Caki2 (cell line): ENCODE results near the gene SLC7A11. TPM values are rescaled to one million over a fixed set of nuclear protein-coding genes. Genes with fewer than 3 reads are reported as not detected.
A peak's percentile ranks its signal among the peaks of the same experiment; 100 is the strongest.
"Not testable (repeated sequence)": the region's sequence is repeated elsewhere in the genome, so short reads cannot be mapped to it uniquely, and the experiment has no call there.

Experiments
- DNase-seq: peaks from one replicate; pipeline ENCODE4 v3.0.0-alpha.2; 2015; ENCODE audit warnings: low read depth
- in situ Hi-C: cut with HindIII; loops from 2 replicates; pipeline ENCODE4 v1.10.0; 2016; ENCODE audit warnings: low sequenced_read_pairs, low pct_unique_long_range_greater_than_20kb, mixed read lengths
- total RNA-seq: library from RNA; depleted of rRNA; stranded (reverse); fragments of >200 nt; shearing (Covaris generic); gene quantifications from 2 replicates; pipeline ENCODE4 v1.2.3, GENCODE V29; 2014; ENCODE audit warnings: low replicate concordance

SLC7A11 gene
- total RNA-seq, 1 experiment from 2014 or later, result 55.9 TPM

DNA sequence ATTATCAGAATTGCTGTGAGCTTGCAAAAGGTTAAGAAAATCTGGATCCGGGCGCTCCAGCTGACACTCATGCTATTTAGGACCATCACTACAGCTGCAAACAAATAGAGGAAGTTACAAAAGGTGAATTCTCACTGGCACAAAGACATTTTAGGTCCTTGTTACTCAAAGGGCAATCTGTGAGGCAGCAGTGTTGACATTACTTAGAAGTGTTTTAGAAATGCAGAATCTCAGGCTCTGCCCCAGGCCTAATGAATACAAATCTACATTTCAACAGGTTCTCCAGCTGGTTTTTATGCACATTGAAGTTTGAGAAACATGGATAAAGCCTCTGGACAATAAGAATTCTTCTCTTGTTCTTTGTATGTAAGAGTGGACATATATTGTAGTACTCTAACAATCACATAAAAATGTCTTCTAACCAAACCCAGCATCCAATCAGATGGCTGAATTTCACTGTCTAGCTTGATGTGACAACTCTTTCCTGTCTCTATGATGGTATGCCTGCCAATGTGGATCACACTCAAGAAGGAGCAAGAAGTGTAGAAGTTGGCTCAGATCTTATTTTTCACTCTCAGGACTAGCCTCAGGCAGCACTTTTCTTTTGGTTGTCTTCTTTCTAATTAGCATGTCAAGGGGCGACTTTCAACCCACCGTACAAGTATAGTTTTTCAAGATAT, 18.8 kb downstream of the SLC7A11 start:
- in situ Hi-C loops, result no loop called here
- DNase-seq, result no peak

DNA sequence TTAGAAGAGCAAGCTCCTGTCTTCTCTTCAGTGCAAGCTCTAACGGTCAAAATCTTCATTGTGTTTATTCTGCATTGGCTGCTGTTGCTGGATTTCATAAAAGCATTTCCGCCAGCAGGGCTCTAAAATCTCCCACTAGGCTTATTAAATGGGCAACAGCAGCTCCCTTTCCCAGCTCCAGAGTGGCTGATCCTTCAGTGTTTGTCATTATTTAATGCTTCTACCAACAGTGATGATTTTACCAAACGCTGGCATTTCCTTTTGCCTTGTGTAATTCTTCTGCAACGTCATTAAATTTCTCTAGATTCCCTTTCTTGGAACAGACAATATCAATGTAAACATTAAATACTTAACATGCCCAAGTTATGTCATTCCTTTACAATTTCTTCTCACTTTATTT, 20.1 kb downstream of the SLC7A11 start:
- DNase-seq, result peak; percentile 44
- in situ Hi-C loops, result no loop called here

- no peak for DNase-seq
- in situ Hi-C loops, result no loop called here
These were observed 23.2 kb downstream of the SLC7A11 start for GRCh38 chr4:138218976-138219375.

DNA sequence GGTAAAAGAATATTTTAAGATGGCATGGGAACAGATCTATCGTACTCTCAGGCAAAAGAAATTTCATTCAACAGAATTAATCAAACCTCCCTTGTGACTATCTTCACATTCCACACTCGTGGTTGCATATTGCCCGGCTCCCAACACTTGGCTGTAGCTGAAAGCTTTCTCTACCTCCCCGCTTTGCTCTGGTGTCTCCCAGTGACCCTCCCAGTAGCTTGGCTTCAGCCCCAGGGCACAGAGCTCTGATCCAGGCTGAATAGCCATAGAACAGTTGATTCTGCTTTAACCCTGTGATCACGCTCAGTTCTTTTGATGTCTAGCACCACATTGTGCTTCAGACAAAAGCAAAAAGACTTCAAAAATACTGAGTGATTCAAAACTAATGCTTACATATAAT, 24.6 kb downstream of the SLC7A11 start:
- in situ Hi-C loops, result no loop called here
- DNase-seq, result no peak

- in situ Hi-C loops, result no loop called here
- DNase-seq, result peak; percentile 48
These were observed 25.8 kb downstream of the SLC7A11 start for GRCh38 chr4:138216272-138216867.

DNA sequence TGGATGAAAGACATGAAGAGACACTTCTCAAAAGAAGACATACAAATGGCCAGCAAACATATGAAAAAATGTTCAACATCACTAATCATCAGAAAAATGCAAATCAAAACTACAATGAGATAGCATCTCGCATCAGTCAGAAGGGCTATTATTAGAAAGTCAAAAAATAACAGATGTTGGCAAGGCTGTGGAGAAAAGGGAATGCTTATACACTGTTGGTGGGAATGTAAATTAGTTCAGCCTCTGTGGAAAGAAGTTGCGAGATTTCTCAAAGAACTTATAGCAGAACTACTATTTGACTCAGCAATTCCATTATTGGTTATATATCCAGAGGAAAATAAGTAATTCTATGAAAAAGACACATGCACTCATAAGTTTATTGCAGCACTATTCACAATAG, 31.6 kb downstream of the SLC7A11 start:
- in situ Hi-C loops, result not testable (repeated sequence)

GRCh38 chr4:138209094-138209493, 33.1 kb downstream of the SLC7A11 start:
- in situ Hi-C loops, result no loop called here
- no peak for DNase-seq

More for the DNA sequence above, 31.6 kb downstream of the SLC7A11 start:
- not testable (repeated sequence) for DNase-seq

- in situ Hi-C loops, result no loop called here
- no peak for DNase-seq
These were observed 36.5 kb downstream of the SLC7A11 start for GRCh38 chr4:138205531-138206233.

DNA sequence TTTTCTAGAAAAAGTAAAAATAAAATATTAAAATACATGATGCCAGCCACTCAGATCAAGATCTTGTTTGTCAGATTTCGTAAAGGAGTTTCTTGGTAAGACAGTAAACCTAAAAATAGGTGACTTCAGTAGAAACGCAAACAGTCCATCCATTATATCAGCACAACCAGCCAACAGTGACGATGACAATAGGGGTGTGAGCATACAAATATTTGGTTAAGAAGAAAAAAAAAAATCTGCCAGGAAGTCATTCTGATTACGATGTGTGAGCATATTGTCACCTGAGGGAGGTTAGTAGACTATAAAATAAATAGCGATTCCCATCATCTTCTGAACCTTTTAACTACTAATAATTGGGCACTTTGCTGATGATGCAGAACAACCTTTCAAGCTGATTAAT, 37.6 kb downstream of the SLC7A11 start:
- in situ Hi-C loops, result no loop called here
- DNase-seq, result peak; percentile 54

DNA sequence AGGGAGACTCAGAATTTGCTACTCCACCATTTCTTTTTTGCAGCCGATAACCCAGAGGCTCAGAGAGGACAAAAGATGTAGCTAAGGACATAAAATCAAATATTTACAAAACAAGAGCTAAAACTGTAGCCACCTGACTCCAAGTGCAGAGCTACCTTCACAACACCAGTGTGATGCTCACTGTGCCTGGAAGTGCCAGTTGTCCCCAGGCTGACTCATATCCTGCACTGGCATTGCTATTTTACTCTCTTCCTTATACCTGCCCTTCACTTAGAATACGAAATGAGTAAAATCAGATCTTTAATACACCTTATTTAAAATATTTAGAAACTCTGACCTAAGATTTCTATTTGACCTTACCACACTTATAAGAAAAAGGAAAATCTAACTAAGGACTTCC, 39.5 kb downstream of the SLC7A11 start:
- no peak for DNase-seq
- in situ Hi-C loops, result no loop called here

DNA sequence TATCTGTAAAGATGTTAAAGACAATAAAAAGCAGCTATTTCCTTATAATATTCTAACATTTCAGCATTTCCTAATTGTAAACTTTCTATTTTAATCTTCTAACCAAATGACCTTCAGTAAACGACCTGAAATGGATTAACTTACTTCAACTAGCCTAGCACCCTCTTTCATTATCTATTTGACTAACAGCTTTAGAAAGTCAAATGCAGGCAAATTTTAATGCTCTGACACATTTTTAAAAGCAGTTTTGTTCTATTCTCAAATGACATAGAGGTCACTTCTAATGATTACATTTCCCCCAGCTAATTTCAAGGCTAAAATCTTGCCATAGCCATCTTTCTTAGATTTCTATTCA, 41.9 kb downstream of the SLC7A11 start:
- in situ Hi-C loops, result no loop called here
- DNase-seq, result no peak

- in situ Hi-C loops, result no loop called here
These were observed 42.4 kb downstream of the SLC7A11 start for GRCh38 chr4:138199568-138200235.

GRCh38 chr4:138196153-138196552, 46.0 kb downstream of the SLC7A11 start:
- DNase-seq, result no peak
- in situ Hi-C loops, result no loop called here

More at GRCh38 chr4:138199568-138200235, 42.4 kb downstream of the SLC7A11 start:
- DNase-seq, result peak; percentile 82

DNA sequence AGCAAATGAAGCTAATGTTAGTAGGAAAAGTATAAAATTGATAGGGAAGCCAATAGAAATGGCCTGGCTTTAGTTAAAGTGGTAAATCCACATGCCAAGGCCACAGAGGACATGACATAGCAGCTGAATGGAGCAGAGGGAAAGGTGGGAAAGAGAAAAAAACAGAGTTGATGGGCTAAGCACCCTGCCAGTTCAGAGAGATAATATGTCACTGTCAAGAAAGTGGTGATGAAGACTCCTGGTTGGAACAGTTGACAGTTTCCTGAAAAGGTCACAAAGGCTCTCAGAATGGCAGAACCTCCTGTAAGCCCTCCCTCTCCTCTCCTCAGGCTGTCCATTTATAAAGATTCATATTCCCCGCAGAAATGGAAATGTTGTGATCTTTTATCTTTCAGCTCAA, 48.2 kb downstream of the SLC7A11 start:
- in situ Hi-C loops, result no loop called here
- DNase-seq, result no peak

DNA sequence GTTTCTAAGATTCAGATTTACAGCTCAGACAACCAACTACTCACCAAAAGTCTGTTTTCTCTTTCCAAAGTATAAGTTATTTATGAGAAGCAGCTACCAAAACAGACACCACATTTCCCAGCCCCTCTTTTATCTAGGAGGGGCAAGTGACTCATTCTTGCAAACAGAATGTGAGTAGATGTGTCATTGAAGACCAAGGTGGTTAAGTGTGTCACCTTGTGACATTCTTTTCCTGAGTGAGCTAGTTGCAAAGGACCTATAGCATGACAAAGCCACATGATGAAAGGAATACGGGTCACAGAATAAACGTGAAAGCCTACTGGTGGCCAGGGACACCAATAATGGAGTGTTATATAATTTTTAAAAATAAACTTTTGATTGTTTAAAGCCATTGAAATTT, 50.0 kb downstream of the SLC7A11 start:
- peak; percentile 56 for DNase-seq
- in situ Hi-C loops, result no loop called here

DNA sequence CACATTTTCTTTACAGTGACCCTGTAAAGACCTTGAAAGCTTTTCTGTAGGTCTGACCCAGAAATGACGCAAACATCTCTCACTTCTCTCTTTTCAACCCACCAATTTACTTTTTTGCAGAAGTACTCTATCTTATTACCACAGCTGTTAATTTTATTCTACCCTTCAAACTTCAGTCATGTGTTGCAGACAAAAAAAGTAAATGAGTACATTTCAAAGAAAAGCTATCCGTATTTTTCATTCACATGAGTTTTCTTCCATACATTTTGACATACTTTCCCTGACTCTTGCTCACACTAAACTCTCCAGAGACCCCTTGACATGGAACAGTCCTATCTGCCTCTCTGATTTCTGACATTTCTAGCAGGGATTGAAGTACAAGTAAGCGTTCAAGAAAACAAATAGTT, 51.7 kb downstream of the SLC7A11 start:
- DNase-seq, result no peak
- in situ Hi-C loops, result no loop called here

DNA sequence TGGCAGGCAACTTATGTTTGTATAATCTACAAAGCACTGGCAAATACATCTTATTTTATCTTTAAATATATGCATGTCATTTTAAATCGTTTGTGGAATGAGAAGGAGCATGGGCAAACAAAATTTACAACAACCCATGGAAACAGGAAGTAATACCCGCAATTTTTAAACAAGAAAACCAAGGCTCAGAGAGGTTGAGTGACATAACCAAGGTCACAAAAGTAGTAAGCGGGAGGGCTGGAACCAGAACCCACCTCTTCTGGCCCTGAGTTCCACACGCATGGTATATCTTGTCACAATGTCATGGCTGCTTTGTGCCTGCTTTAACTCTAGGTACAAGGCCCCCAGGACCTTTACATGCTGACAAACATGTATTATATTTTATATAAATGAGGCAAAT, 52.9 kb downstream of the SLC7A11 start:
- DNase-seq, result no peak
- in situ Hi-C loops, result no loop called here

- DNase-seq, result no peak
- in situ Hi-C loops, result no loop called here
These were observed 53.6 kb downstream of the SLC7A11 start for GRCh38 chr4:138188406-138189084.
